Measurements from ENCODE around the gene NETO1. TPM values are rescaled to one million over a fixed set of nuclear protein-coding genes. Genes with fewer than 3 reads are reported as not detected.

Gene NETO1
- total RNA-seq, 1 donor from 2014 or later, result not detected

DNA sequence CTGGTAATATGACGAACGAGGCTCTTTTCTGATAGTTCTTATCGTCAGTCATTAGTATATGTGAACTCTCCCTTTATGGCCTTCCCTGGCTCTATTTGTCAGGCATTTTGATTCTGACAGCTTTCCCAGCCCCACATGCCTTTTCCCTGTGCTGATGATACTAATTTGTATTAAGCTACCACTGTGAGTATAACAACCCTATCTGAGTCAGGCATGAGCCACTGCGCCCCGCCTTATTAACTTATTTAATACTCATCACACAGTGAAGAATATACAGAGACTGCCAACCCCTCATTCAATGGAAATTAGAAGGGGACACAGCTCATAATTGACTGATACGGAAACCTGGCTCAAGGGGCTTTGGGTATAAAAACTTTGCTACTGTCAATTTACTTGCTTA lies 140.0 kb downstream of the NETO1 start:
- no peak overlapping the region for H3K27ac ChIP-seq
- no peaks in the 10 kb centered on the region for H3K9me3 ChIP-seq
- H3K4me3 ChIP-seq, result no peak overlapping the region
- H3K36me3 ChIP-seq, result no peaks in the 10 kb centered on the region
- H3K4me1 ChIP-seq, result no peaks in the 10 kb centered on the region
- intact Hi-C loops (cut with DNase I), result no loop called here
- no peak for ATAC-seq
- DNase-seq, result no peak
- H3K27me3 ChIP-seq, result no peaks in the 10 kb centered on the region
- TF ChIP-seq, protein P1, sequence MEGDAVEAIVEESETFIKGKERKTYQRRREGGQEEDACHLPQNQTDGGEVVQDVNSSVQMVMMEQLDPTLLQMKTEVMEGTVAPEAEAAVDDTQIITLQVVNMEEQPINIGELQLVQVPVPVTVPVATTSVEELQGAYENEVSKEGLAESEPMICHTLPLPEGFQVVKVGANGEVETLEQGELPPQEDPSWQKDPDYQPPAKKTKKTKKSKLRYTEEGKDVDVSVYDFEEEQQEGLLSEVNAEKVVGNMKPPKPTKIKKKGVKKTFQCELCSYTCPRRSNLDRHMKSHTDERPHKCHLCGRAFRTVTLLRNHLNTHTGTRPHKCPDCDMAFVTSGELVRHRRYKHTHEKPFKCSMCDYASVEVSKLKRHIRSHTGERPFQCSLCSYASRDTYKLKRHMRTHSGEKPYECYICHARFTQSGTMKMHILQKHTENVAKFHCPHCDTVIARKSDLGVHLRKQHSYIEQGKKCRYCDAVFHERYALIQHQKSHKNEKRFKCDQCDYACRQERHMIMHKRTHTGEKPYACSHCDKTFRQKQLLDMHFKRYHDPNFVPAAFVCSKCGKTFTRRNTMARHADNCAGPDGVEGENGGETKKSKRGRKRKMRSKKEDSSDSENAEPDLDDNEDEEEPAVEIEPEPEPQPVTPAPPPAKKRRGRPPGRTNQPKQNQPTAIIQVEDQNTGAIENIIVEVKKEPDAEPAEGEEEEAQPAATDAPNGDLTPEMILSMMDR (IDR thresholded peaks at IDR 0.05), result no peak

DNA sequence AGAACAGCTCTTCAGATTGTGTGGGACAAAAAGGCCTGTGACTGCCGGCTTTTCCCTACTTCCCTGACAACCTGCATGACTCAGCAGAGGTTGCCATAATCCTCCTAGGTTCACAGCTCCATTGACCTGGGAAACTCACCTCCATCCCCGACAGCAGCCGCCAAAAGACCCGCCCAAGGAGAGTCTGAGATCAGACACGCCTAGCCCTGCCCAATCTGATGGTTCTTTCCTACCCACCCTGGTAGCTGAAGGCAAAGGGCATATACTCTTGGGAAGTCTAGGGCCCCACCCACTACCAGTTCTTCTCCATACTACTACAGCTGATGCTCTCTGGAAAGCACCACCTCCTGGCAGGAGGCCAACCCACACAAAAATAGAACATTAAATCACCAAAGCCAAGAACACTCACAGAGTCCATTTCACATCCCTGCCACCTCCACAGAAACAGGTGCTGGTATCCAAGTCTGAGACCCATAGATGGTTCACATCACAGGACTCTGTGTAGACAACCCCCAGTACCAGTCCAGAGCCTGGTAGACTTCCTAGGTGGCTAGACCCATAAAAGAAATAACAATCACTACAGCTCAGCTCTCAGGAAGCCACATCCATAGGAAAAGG lies 140.6 kb downstream of the NETO1 start:
- no peaks in the 10 kb centered on the region for H3K36me3 ChIP-seq
- intact Hi-C loops (cut with DNase I), result no loop called here

DNA sequence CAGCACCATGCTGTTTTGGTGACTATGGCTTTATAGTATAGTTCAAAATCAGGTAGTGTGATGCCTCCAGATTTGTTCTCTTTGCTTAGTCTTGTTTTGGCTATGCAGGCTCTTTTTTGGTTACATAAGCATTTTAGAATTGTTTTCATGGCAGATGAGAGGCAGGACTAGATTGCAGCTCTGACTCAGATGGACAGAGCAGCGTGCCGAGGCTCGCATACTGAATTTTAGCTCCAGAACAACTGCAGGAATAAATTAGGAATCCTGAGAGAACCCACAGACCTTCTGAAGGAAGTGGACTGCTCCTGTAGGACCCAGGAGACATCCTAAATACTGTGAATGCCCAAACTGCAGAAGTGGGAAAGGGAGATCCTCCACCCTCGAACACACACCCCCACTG lies 141.6 kb downstream of the NETO1 start:
- TF ChIP-seq, protein P1 (IDR thresholded peaks at IDR 0.05), result no peak
- no peaks in the 10 kb centered on the region for H3K27me3 ChIP-seq
- no peak overlapping the region for H3K4me3 ChIP-seq
- H3K27ac ChIP-seq, result no peak overlapping the region
- no peaks in the 10 kb centered on the region for H3K4me1 ChIP-seq
- intact Hi-C loops (cut with DNase I), result no loop called here
- H3K36me3 ChIP-seq, result no peaks in the 10 kb centered on the region
- DNase-seq (no peak), ATAC-seq (no peak)
- H3K9me3 ChIP-seq, result no peaks in the 10 kb centered on the region

More for the DNA sequence above, 140.6 kb downstream of the NETO1 start:
- no peaks in the 10 kb centered on the region for H3K4me1 ChIP-seq
- H3K27me3 ChIP-seq, result no peaks in the 10 kb centered on the region
- no peak overlapping the region for H3K27ac ChIP-seq
- no peaks in the 10 kb centered on the region for H3K9me3 ChIP-seq
- ATAC-seq (no peak), DNase-seq (no peak)
- no peak overlapping the region for H3K4me3 ChIP-seq
- TF ChIP-seq, protein P1 (IDR thresholded peaks at IDR 0.05), result no peak

DNA sequence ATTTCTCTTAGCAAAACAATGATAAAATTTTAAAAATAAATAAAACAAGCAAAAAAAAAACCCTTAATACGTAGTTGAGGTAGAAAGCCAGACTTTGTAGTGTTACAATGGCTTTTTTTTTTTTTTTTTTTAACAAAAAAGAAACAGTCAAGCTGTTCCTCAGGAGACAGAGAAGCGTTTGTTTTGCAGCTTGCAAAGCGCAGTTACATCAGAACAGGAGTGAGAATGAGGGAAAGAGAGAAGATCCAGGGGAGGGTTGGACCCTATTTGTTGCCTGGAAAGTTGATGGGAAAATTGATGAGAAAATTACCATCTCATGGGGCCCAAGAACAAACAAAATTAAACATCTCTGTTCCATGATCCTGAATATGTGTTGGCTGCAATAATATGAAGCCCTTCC lies 146.5 kb downstream of the NETO1 start:
- Histone ChIP-seq H3K27ac (no peak overlapping the region), H3K9me3 (no peaks in the 10 kb centered on the region), H3K4me3 (no peak overlapping the region), H3K27me3 (no peaks in the 10 kb centered on the region), H3K4me1 (no peaks in the 10 kb centered on the region), H3K36me3 (no peaks in the 10 kb centered on the region)
- intact Hi-C loops (cut with DNase I), result no loop called here
- TF ChIP-seq, protein P1 (IDR thresholded peaks at IDR 0.05), result no peak
- DNase-seq (no peak), ATAC-seq (no peak)

DNA sequence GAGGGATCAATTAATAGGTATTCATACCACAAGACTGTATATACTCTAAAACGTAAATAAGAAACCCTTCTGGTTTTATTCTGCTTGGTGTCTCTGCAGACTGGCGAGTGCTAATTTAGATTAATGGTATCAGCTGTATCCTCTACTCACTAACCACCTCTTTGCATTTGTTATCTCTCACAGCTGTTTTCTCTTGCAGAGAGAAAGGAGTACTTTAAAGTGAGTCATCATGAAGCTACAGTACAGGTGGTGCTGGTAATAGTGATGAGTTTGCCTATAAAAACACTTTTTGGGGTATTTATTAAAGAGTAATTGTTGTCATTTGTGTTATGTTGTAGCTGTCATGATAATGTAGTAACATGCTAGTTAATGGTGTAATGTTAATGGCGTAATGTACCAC lies 147.7 kb downstream of the NETO1 start:
- H3K27ac ChIP-seq, result no peak overlapping the region
- H3K27me3 ChIP-seq, result no peaks in the 10 kb centered on the region
- no peaks in the 10 kb centered on the region for H3K36me3 ChIP-seq
- H3K9me3 ChIP-seq, result no peaks in the 10 kb centered on the region
- H3K4me1 ChIP-seq, result no peaks in the 10 kb centered on the region
- TF ChIP-seq, protein P1 (IDR thresholded peaks at IDR 0.05), result no peak
- H3K4me3 ChIP-seq, result no peak overlapping the region
- ATAC-seq (no peak), DNase-seq (no peak)
- intact Hi-C loops (cut with DNase I), result no loop called here

DNA sequence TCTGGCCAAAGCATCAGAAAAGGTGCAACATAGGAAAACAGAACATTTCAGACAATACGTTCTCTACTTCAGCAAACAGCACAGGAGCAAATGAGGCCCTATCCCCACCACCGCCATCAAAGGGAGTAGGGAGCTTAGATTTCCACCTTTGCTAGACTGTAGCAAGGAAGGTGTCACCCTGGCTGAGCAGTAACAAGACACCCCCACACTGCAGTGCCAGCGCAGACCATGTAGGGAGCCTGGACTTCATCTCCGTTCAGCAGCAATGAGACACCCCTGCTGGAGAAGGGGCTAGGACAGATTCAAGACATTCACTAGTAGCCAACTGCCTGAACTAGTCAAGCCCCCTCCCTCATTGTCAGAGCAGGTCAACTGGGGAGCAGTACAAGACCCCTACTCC lies 163.6 kb downstream of the NETO1 start:
- no peaks in the 10 kb centered on the region for H3K27me3 ChIP-seq
- no peak for ATAC-seq
- intact Hi-C loops (cut with DNase I), result no loop called here
- H3K4me1 ChIP-seq, result no peaks in the 10 kb centered on the region
- DNase-seq, result no peak
- no peaks in the 10 kb centered on the region for H3K36me3 ChIP-seq
- H3K27ac ChIP-seq, result no peak overlapping the region
- H3K9me3 ChIP-seq, result no peaks in the 10 kb centered on the region
- no peak overlapping the region for H3K4me3 ChIP-seq
- TF ChIP-seq, protein P1 (IDR thresholded peaks at IDR 0.05), result no peak
